ENCODE measurements around the gene LIAS. TPM values are rescaled to one million over a fixed set of nuclear protein-coding genes. Genes with fewer than 3 reads are reported as not detected.
"Not testable (repeated sequence)": the region's sequence is repeated elsewhere in the genome, so short reads cannot be mapped to it uniquely, and the experiment has no call there.

The LIAS gene
- total RNA-seq, 3 donors from 2014 or later = 10.6 to 17.9 (median 13.1) TPM

DNA sequence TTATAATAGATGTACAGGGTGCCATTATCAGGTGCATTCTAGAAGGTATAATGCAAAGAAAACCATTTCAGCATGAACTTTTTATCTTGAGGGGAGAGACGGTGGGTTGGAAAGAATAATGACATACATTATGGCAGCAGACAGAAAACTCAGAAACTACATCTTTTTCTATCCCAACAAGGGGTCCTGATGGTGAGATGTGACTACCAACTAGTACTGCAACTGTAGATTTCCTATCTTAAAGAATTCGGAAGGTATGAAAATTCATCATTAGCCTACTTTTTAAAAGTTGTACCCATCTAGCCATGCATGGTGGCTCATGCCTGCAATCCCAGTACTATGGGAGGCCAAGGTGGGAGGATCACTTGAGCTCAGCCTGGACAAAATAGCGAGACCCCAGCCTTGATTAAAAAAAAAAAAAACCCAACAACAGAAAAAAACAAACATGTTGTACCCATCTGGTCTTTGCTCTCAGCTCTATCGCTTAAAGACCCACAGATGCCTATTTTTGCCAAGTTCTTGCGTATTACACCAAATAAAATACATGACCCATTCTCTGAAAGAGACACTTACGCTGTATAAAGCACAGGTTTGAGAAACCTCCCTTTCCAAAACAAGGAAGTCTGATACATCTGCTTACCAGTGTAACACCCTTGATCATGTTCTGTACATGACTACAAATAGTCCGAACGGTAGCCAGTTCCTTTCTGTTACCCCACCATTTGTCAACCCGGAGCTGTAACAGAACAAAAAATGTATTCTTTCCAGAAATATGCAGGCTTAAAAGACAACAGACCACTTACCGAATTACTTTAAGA, 1.7 kb upstream of the LIAS start:
- peaks cover 0 to 9% of the 10 kb centered on the region in 2 donors for H3K4me1 ChIP-seq
- no peaks in the 10 kb centered on the region for H3K9me3 ChIP-seq
- DNase-seq (ENCODE audit: low spot score in 2 of 2) = no peak
- H3K36me3 ChIP-seq = no peaks in the 10 kb centered on the region
- H3K27me3 ChIP-seq = no peaks in the 10 kb centered on the region
- H3K4me3 ChIP-seq = peak overlapping the region; percentile 74 to 92 (median 77)
- H3K27ac ChIP-seq = peak overlapping the region; percentile 99
- intact Hi-C loops (cut with DNase I; ENCODE audit: low total_unique reads) = no loop called here
- TF ChIP-seq POLR2A (IDR thresholded peaks at IDR 0.05) (no peak), POLR2AphosphoS5 (IDR thresholded peaks at IDR 0.05) (no peak)
- TF ChIP-seq, protein P1, sequence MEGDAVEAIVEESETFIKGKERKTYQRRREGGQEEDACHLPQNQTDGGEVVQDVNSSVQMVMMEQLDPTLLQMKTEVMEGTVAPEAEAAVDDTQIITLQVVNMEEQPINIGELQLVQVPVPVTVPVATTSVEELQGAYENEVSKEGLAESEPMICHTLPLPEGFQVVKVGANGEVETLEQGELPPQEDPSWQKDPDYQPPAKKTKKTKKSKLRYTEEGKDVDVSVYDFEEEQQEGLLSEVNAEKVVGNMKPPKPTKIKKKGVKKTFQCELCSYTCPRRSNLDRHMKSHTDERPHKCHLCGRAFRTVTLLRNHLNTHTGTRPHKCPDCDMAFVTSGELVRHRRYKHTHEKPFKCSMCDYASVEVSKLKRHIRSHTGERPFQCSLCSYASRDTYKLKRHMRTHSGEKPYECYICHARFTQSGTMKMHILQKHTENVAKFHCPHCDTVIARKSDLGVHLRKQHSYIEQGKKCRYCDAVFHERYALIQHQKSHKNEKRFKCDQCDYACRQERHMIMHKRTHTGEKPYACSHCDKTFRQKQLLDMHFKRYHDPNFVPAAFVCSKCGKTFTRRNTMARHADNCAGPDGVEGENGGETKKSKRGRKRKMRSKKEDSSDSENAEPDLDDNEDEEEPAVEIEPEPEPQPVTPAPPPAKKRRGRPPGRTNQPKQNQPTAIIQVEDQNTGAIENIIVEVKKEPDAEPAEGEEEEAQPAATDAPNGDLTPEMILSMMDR (IDR thresholded peaks at IDR 0.05) = no peak

- Histone ChIP-seq H3K4me3 (peak overlapping the region; percentile 74 to 92 (median 77)), H3K27ac (peak overlapping the region; percentile 99)
- intact Hi-C loops (cut with DNase I; ENCODE audit: low total_unique reads); DNase-seq (ENCODE audit: low spot score in 2 of 2); H3K36me3 ChIP-seq; H3K4me1 ChIP-seq; H3K9me3 ChIP-seq; H3K27me3 ChIP-seq: not testable (repeated sequence)
Measured at GRCh38 chr4:39458161-39458504, 723 bp upstream of the LIAS start.

DNA sequence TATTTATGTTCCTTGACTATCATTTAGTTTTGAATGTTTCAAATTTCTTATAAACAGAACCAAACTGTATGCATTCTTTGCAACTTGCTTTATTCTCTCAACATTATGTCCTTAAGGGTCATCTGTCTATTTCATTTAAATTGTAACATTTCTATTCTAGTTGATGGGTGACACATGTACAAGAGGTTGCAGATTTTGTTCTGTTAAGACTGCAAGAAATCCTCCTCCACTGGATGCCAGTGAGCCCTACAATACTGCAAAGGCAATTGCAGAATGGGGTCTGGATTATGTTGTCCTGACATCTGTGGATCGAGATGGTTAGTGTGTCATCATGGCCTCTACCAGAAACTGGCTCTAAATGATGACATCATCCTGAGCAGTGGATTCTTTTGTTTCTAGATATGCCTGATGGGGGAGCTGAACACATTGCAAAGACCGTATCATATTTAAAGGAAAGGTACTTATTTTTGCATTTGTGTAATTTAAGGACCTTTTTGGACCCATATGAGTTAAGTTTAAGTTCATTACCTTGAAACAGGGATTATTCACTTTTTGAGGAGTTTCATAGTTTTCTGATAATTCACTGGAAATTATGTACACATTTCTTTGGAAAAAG, 6.1 kb downstream of the LIAS start:
- Histone ChIP-seq H3K4me3 (no peak overlapping the region), H3K4me1 (no peaks in the 10 kb centered on the region), H3K36me3 (no peaks in the 10 kb centered on the region), H3K9me3 (no peaks in the 10 kb centered on the region), H3K27ac (no peak overlapping the region), H3K27me3 (no peaks in the 10 kb centered on the region)
- DNase-seq (ENCODE audit: low spot score in 2 of 2) = no peak
- intact Hi-C loops (cut with DNase I; ENCODE audit: low total_unique reads) = loop anchor here (10.0 kb wide), 1 partner anchor 510 kb away; the partner anchor contains the start of gene PDS5A
- TF ChIP-seq POLR2AphosphoS5 (IDR thresholded peaks at IDR 0.05) (no peak), POLR2A (IDR thresholded peaks at IDR 0.05) (no peak)
- TF ChIP-seq, protein P1 (IDR thresholded peaks at IDR 0.05) = no peak

GRCh38 chr4:39466747-39467146, 7.9 kb downstream of the LIAS start:
- H3K9me3 ChIP-seq = no peaks in the 10 kb centered on the region
- H3K27me3 ChIP-seq = no peaks in the 10 kb centered on the region
- no peak overlapping the region for H3K4me3 ChIP-seq
- no peaks in the 10 kb centered on the region for H3K36me3 ChIP-seq
- no peak overlapping the region for H3K27ac ChIP-seq
- DNase-seq (ENCODE audit: low spot score in 2 of 2) = no peak
- no peaks in the 10 kb centered on the region for H3K4me1 ChIP-seq
- intact Hi-C loops (cut with DNase I; ENCODE audit: low total_unique reads) = loop anchor here (10.0 kb wide), 1 partner anchor 508 kb away; the partner anchor contains the start of gene PDS5A
- TF ChIP-seq, protein P1 (IDR thresholded peaks at IDR 0.05) = no peak
- TF ChIP-seq POLR2A (IDR thresholded peaks at IDR 0.05) (no peak), POLR2AphosphoS5 (IDR thresholded peaks at IDR 0.05) (no peak)

GRCh38 chr4:39467464-39467863, 8.6 kb downstream of the LIAS start:
- intact Hi-C loops (cut with DNase I; ENCODE audit: low total_unique reads) = loop anchor here (10.0 kb wide), 1 partner anchor 507 kb away; the partner anchor contains the start of gene PDS5A
- Histone ChIP-seq H3K27ac (no peak overlapping the region), H3K27me3 (no peaks in the 10 kb centered on the region), H3K36me3 (no peaks in the 10 kb centered on the region), H3K4me3 (no peak overlapping the region), H3K9me3 (no peaks in the 10 kb centered on the region), H3K4me1 (no peaks in the 10 kb centered on the region)
- no peak for DNase-seq (ENCODE audit: low spot score in 2 of 2)
- TF ChIP-seq POLR2AphosphoS5 (IDR thresholded peaks at IDR 0.05) = no peak
- TF ChIP-seq, protein P1 (IDR thresholded peaks at IDR 0.05) = no peak
- no peak for TF ChIP-seq POLR2A (IDR thresholded peaks at IDR 0.05)
